MCF 10A (cell line): ENCODE results near the gene MAMSTR. TPM values are rescaled to one million over a fixed set of nuclear protein-coding genes. Genes with fewer than 3 reads are reported as not detected.

Experiments used
- BruUV-seq: library from RNA; stranded (reverse); fragments of 400-500 nt; replicated peaks from 2 replicates; lab custom pipeline; 2021; lab: Mats Ljungman, UMichigan
- CTCF ChIA-PET: fragments of 300-600 bp; sonication (Branson Sonifier 250); formaldehyde crosslinking; extraction: SDS; loops from one replicate; lab custom pipeline; 2021; ENCODE audit warnings: antibody characterized with exemption, inconsistent platforms; lab: Yijun Ruan, JAX
- POLR2A ChIA-PET: fragments of 300-600, 350-650 bp; sonication (Branson Sonifier 250); formaldehyde crosslinking; extraction: SDS; loops from one replicate; lab custom pipeline; 2020; ENCODE audit warnings: antibody characterized with exemption, inconsistent platforms; lab: Yijun Ruan, JAX
- DNase-seq: peaks from one replicate; pipeline ENCODE4 v3.0.0-alpha.2; 2018; ENCODE audit not compliant: unreplicated experiment
- H3K27ac Mint-ChIP-seq: one replicate; pipeline ENCODE4 v1.8.0; 2022; ENCODE audit warnings: mild to moderate bottlenecking, low read depth, mixed read lengths; ENCODE audit not compliant: unreplicated experiment
- H3K27me3 Mint-ChIP-seq: one replicate; pipeline ENCODE4 v1.8.0; 2022; ENCODE audit warnings: mixed read lengths; ENCODE audit not compliant: insufficient read depth, unreplicated experiment
- H3K36me3 Mint-ChIP-seq: one replicate; pipeline ENCODE4 v1.8.0; 2022; ENCODE audit warnings: mild to moderate bottlenecking, moderate library complexity, mixed read lengths; ENCODE audit not compliant: insufficient read depth, unreplicated experiment
- H3K4me1 Mint-ChIP-seq: one replicate; pipeline ENCODE4 v1.8.0; 2022; ENCODE audit warnings: mixed read lengths; ENCODE audit not compliant: insufficient read depth, unreplicated experiment
- H3K4me3 Mint-ChIP-seq: one replicate; pipeline ENCODE4 v1.8.0; 2022; ENCODE audit warnings: mild to moderate bottlenecking, moderate library complexity, mixed read lengths; ENCODE audit not compliant: unreplicated experiment
- H3K9me3 Mint-ChIP-seq: one replicate; pipeline ENCODE4 v1.8.0; 2022; ENCODE audit warnings: mixed read lengths; ENCODE audit not compliant: unreplicated experiment
- intact Hi-C: fragments of 100-400 bp; cut with micrococcal nuclease; formaldehyde crosslinking; loops from 2 replicates; pipeline ENCODE4 v1.14.1; 2022
- total RNA-seq: library from RNA; stranded (reverse); gene quantifications from 2 replicates; pipeline ENCODE4 v1.2.3, GENCODE V29; 2022
- TF ChIP-seq, protein P1 (sequence below): fragments of 200-600 bp; IDR thresholded peaks from one replicate; pipeline ENCODE4 v1.8.0; 2022; ENCODE audit warnings: antibody characterized with exemption, mild to moderate bottlenecking; ENCODE audit not compliant: unreplicated experiment

The MAMSTR gene
- total RNA-seq, 1 experiment from 2014 or later, result 0.65 TPM

DNA sequence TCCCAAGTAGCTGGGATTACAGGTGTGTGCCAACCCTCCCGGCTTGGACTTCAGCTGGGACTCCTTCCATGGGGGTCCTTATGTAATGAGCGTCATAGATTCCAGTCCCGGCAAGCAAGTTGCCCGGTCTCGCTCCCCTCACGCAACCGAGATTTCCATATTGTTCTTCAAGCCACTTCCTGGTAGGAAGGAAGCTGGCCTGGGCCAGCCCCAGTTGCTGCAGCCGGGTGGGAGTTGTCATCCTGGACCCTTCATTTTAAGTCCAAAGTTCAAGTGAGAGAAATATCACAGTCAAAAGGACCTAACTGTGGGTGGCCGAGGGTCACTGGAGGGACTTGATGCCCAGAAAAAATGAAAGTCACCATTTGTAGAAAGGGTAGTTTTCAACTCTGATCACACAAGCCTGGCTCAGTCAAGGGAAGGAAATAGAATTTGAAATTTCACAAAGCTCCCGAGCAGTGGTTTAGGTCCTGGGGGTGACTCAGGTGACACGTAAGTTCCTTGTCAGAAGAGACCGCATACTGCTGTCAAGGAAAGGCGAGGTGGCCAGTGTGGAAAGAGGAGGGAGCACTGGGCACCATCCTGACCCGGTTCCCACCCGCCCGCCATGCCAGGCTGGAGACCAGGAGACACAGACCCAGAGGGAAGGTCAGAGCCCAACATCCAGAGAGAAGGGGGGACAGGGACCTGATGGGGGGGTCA lies 41.1 kb upstream of the MAMSTR start:
- Mint-ChIP-seq H3K27me3 (peaks cover 37% of the 10 kb centered on the region), H3K27ac (no peak overlapping the region), H3K9me3 (no peaks in the 10 kb centered on the region), H3K4me1 (peaks cover under 1% of the 10 kb centered on the region), H3K36me3 (peaks cover 6% of the 10 kb centered on the region), H3K4me3 (no peak overlapping the region)
- POLR2A ChIA-PET, result no interaction called here
- TF ChIP-seq, protein P1, sequence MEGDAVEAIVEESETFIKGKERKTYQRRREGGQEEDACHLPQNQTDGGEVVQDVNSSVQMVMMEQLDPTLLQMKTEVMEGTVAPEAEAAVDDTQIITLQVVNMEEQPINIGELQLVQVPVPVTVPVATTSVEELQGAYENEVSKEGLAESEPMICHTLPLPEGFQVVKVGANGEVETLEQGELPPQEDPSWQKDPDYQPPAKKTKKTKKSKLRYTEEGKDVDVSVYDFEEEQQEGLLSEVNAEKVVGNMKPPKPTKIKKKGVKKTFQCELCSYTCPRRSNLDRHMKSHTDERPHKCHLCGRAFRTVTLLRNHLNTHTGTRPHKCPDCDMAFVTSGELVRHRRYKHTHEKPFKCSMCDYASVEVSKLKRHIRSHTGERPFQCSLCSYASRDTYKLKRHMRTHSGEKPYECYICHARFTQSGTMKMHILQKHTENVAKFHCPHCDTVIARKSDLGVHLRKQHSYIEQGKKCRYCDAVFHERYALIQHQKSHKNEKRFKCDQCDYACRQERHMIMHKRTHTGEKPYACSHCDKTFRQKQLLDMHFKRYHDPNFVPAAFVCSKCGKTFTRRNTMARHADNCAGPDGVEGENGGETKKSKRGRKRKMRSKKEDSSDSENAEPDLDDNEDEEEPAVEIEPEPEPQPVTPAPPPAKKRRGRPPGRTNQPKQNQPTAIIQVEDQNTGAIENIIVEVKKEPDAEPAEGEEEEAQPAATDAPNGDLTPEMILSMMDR, result no peak
- no TSS peak for BruUV-seq
- no peak for DNase-seq
- CTCF ChIA-PET, result interaction anchor here (0.6 kb wide), 3 partner anchors 111 to 712 kb away, joined by 3 to 4 read pairs (median 3); no protein-coding TSS in a partner anchor
- intact Hi-C loops, result no loop called here

DNA sequence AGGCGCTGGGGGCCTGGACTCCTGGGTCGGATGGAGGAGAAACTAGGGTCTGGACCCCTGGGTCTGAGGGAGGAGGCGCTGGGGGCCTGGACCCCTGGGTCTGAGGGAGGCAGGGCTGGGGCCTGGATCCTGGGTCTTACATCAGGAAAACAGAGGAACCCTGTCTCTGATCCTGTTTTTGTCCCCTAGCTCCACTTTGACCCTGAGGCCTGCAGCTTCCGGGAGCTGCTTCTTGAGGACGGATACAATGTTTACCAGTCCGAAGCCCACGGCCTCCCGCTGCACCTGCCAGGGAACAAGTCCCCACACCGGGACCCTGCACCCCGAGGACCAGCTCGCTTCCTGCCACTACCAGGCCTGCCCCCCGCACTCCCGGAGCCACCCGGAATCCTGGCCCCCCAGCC lies 38.2 kb upstream of the MAMSTR start:
- intact Hi-C loops, result no loop called here

DNA sequence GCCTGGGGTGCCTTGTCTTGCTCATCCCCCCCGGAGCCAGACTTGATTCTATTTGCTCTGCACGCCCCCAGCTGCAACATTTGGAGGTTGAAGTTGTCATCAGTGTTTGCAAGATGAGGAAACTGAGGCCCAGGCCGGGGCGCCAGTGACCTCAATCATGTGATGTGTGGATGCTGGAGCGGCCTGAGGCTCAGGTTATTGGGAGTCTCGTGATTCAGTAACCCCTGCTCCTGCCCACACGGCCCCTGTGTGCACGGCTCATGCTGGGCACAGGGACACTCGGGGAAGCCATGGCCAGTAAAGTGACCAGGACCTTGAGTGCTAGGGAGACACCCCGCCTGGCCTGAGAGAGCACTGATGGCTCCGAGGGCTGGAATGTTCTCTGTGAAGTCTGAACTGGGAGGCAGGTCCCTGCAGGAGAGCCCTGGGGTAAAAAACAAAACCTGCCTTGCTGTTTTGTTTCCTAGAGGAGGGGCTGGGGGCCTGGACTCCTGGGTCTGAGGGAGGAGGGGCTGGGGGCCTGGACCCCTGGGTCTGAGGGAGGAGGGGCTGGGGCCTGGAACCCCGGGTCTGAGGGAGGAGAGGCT lies 37.7 kb upstream of the MAMSTR start:
- TF ChIP-seq, protein P1, result no peak
- H3K36me3 Mint-ChIP-seq, result peaks cover 10% of the 10 kb centered on the region
- peaks cover 19% of the 10 kb centered on the region for H3K4me1 Mint-ChIP-seq
- peaks cover 18% of the 10 kb centered on the region for H3K27me3 Mint-ChIP-seq
- intact Hi-C loops, result no loop called here
- BruUV-seq, result no TSS peak
- H3K9me3 Mint-ChIP-seq, result no peaks in the 10 kb centered on the region
- CTCF ChIA-PET, result no interaction called here
- POLR2A ChIA-PET, result no interaction called here
- no peak overlapping the region for H3K4me3 Mint-ChIP-seq
- no peak overlapping the region for H3K27ac Mint-ChIP-seq
- no peak for DNase-seq

More for the DNA sequence above, 38.2 kb upstream of the MAMSTR start:
- POLR2A ChIA-PET, result no interaction called here
- no peak overlapping the region for H3K4me3 Mint-ChIP-seq
- peaks cover 24% of the 10 kb centered on the region for H3K27me3 Mint-ChIP-seq
- CTCF ChIA-PET, result interaction anchor here (1.2 kb wide), 1 partner anchor 69 kb away, joined by 6 read pairs; no protein-coding TSS in a partner anchor
- no TSS peak for BruUV-seq
- peaks cover 17% of the 10 kb centered on the region for H3K4me1 Mint-ChIP-seq
- no peak overlapping the region for H3K27ac Mint-ChIP-seq
- no peak for DNase-seq
- H3K9me3 Mint-ChIP-seq, result no peaks in the 10 kb centered on the region
- H3K36me3 Mint-ChIP-seq, result peaks cover 6% of the 10 kb centered on the region
- TF ChIP-seq, protein P1, result no peak

DNA sequence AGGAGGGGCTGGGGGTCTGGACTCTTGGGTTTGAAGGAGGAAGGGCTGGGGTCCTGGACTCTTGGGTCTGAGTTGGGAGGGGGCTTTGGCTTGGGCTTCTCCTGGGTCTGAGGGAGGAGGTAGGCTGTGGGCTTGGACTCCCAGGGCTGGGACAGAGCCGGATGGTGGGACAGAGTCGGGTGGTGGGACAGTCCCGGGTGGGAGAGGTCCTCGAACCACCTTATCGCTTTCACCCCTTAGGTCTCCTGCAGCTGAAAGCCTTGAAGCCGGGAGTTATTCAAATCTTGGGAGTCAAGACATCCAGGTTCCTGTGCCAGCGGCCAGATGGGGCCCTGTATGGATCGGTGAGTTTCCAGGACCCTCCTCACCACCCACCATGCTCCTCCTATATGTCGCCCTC lies 37.2 kb upstream of the MAMSTR start:
- H3K9me3 Mint-ChIP-seq, result no peaks in the 10 kb centered on the region
- no peak for DNase-seq
- ChIA-PET POLR2A (no interaction called here), CTCF (no interaction called here)
- TF ChIP-seq, protein P1, result no peak
- no TSS peak for BruUV-seq
- H3K4me3 Mint-ChIP-seq, result no peak overlapping the region
- intact Hi-C loops, result no loop called here
- H3K4me1 Mint-ChIP-seq, result peaks cover 23% of the 10 kb centered on the region
- H3K36me3 Mint-ChIP-seq, result peaks cover 10% of the 10 kb centered on the region
- peaks cover 13% of the 10 kb centered on the region for H3K27me3 Mint-ChIP-seq
- no peak overlapping the region for H3K27ac Mint-ChIP-seq
